GM12873 (cell line): ENCODE measurements around the gene SENP5.

Source experiments
- TF ChIP-seq, protein P1 (sequence below): IDR thresholded peaks from 2 replicates; pipeline ENCODE4 v1.5.1; 2012; ENCODE audit warnings: low read depth, mild to moderate bottlenecking, moderate library complexity, low read length, control low read depth; ENCODE audit not compliant: insufficient read depth; ENCODE audit errors: missing control alignments

SENP5 gene

GRCh38 chr3:196915375-196915774 lies 47.7 kb downstream of the SENP5 start:
- TF ChIP-seq, protein P1, sequence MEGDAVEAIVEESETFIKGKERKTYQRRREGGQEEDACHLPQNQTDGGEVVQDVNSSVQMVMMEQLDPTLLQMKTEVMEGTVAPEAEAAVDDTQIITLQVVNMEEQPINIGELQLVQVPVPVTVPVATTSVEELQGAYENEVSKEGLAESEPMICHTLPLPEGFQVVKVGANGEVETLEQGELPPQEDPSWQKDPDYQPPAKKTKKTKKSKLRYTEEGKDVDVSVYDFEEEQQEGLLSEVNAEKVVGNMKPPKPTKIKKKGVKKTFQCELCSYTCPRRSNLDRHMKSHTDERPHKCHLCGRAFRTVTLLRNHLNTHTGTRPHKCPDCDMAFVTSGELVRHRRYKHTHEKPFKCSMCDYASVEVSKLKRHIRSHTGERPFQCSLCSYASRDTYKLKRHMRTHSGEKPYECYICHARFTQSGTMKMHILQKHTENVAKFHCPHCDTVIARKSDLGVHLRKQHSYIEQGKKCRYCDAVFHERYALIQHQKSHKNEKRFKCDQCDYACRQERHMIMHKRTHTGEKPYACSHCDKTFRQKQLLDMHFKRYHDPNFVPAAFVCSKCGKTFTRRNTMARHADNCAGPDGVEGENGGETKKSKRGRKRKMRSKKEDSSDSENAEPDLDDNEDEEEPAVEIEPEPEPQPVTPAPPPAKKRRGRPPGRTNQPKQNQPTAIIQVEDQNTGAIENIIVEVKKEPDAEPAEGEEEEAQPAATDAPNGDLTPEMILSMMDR, result no peak

GRCh38 chr3:196916221-196916620 lies 48.5 kb downstream of the SENP5 start:
- TF ChIP-seq, protein P1, result no peak

DNA sequence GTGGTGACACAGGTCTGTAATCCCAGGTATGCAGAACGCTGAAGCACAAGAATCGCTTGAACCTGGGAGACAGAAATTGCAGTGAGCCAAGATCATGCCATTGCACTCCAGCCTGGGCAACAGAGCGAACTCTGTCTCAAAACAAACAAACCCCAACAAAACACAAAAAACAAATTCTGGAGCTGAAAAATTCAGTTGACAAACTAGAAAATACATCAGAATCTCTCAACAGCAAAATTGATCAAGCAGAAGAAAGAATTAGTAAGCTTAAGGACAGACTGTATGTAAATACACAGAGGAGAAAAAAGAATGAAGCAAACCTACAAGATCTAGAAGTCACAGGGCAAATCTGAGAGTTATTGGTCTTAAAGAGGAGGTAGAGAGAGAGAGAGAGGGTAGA lies 49.3 kb downstream of the SENP5 start:
- TF ChIP-seq, protein P1, result no peak

GRCh38 chr3:196918968-196919367 lies 51.2 kb downstream of the SENP5 start:
- TF ChIP-seq, protein P1, result no peak

DNA sequence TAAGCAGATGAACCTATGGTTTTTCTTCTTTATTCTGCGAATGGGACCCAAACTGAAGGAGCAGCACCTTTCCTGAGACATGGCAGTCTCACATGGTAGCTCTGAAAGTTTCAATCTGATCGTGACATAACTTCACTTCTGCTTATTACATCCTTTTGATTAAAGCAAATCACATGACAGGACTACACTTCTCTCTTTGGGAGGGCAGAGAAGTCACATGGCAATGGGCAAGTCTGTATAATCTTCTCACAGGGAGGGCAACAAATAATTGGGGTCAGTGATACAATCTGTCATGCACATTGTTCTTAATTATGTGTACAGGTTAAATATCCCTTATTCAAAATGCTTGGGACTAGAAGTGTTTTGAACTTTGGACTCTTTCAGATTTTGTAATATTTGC lies 53.0 kb downstream of the SENP5 start:
- TF ChIP-seq, protein P1, result no peak

GRCh38 chr3:196927571-196928453 lies 60.1 kb downstream of the SENP5 start:
- TF ChIP-seq, protein P1, result no peak

DNA sequence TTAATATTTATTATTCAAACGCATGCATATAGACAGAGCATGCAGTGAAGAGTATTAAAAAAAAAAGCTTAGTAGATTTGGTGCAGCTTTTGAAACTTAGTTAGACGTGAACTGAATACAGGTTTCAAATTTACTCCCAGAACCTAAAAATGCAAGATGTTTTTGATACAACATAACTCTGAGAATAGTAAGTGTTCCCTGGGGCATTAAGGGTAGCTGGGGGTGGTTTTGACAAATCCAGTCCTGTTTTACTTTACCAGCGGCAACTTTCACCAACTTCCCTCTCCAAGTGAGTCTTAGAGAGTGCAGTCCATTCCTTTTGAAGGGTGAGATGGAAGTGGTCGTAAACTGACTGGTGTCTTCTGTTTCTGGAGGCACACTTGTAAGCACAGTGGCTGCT lies 63.4 kb downstream of the SENP5 start:
- TF ChIP-seq, protein P1, result no peak
